Right cardiac atrium (tissue), 5 donors: ENCODE measurements around the gene RRBP1. TPM values are rescaled to one million over a fixed set of nuclear protein-coding genes. Genes with fewer than 3 reads are reported as not detected.

ENCODE experiments used
- ATAC-seq, 2 donors: fragments of 200-7000 bp; cut with Tn5 transposase; one replicate each; pipeline versions ENCODE4 v1.8.0 to v1.9.1; 2020; ENCODE audit warnings: moderate library complexity in 2 of 2, mild to moderate bottlenecking in 1 of 2
- DNase-seq, 3 donors: peaks; one replicate each; pipeline ENCODE4 v3.0.0-alpha.2; 2020
- H3K27ac ChIP-seq: one replicate; pipeline ENCODE4 v1.5.1; 2013; ENCODE audit warnings: mild to moderate bottlenecking, low read length, control low read depth, moderate library complexity
- H3K27me3 ChIP-seq: one replicate; pipeline ENCODE4 v1.6.1; 2013; ENCODE audit not compliant: control insufficient read depth, insufficient read depth
- H3K4me1 ChIP-seq: one replicate; pipeline ENCODE4 v1.6.1; 2013; ENCODE audit warnings: low read length; ENCODE audit not compliant: control insufficient read depth, insufficient read depth
- H3K4me3 ChIP-seq: one replicate; pipeline ENCODE4 v1.5.1; 2013; ENCODE audit warnings: low read length, control low read depth
- H3K9me3 ChIP-seq: one replicate; pipeline ENCODE4 v1.6.1; 2013; ENCODE audit warnings: low read length; ENCODE audit not compliant: control insufficient read depth
- WGBS: extraction: QIAGEN DNeasy Blood & Tissue Kit; methylation state at CpG from one replicate; pipeline ENCODE4 v1.1.7; 2013; 5-methylcytosine and 5-hydroxymethylcytosine counted together
- intact Hi-C, 4 donors: fragments of 100-400 bp; cut with DNase I; formaldehyde crosslinking; loops; one replicate each; pipeline versions ENCODE4 v1.11.0 to v1.14.0; 2022 to 2023
- polyA plus RNA-seq: library from polyadenylated mRNA; stranded (reverse); fragments of 200-250 nt; gene quantifications from one replicate; pipeline ENCODE4 v1.2.3, GENCODE V29; 2013
- total RNA-seq, 4 donors: library from RNA; stranded (reverse); fragmentation: NEBNext Ultra II Directional; extraction: Animal tissue kit (Norgen Biotek cat#: 25700); gene quantifications; one replicate each; pipeline ENCODE4 v1.2.1, GENCODE V29; 2021
- donor health status: healthy with polysubstance abuse.
- donor health status: DM: no; HTN: yes; CAD: no.
- donor health status: DM: no; HTN: no; CAD: no.
- donor health status: DM: no; HTN: yes; CAD: no; lungs with severe emphysema.
- donor health status: DM: yes; HTN: yes; CAD: no.

RRBP1 gene
- total and polyA plus RNA-seq, 5 donors: 38.2 to 120 (median 55.6) TPM

- Histone ChIP-seq H3K4me1 (peaks cover 9% of the 10 kb centered on the region), H3K4me3 (no peak overlapping the region), H3K27ac (no peak overlapping the region), H3K9me3 (no peaks in the 10 kb centered on the region), H3K27me3 (no peaks in the 10 kb centered on the region)
- DNase-seq (peak in 1 of 3 donors; percentile 43), ATAC-seq (no peak)
- intact Hi-C loops: loop anchor here in 3 of 4 donors (10.0 kb wide), 1 partner anchor 238 kb away; no protein-coding TSS in a partner anchor
- 68% methylated on average over 9 of the region's 9 CpGs for WGBS
These were observed 24.8 kb downstream of the RRBP1 start for GRCh38 chr20:17657079-17657825.

DNA sequence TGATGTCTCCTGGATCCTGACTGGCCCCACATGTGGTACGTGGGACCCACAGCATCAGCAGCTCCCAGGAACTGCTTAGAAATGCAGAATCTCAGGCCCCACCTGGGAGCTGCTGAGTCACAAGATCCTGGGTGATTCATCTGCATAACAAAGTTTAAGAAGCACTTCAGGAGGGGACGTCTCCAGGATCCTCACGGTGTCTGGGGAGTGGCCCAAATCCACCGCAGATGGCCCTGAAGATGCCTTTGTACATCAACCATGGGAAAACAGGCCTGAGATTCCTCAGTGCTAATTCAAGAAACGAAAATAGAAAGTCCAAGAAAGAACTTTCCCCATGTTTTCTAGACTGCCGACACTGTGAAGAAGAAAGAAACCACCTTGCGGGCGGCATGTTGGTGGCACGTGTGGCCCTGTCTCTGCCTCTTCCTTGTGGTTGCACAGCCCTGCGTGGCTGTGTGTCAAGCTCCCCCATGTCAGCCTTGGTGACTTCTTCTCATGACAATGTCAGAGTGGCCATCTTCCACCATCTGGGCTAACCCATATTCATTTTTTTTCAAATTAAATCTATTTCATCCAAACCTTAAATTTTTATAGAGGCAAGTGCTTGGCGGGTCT is 26.1 kb downstream of the RRBP1 start:
- Histone ChIP-seq H3K4me3 (no peak overlapping the region), H3K27me3 (no peaks in the 10 kb centered on the region), H3K4me1 (peaks cover 5% of the 10 kb centered on the region), H3K27ac (no peak overlapping the region), H3K9me3 (no peaks in the 10 kb centered on the region)
- 84% methylated on average over 11 of the region's 11 CpGs for WGBS
- intact Hi-C loops: loop anchor here in 3 of 4 donors (10.0 kb wide), 1 partner anchor 239 kb away; no protein-coding TSS in a partner anchor
- ATAC-seq: no peak
- peak in 1 of 3 donors; percentile 20 for DNase-seq

DNA sequence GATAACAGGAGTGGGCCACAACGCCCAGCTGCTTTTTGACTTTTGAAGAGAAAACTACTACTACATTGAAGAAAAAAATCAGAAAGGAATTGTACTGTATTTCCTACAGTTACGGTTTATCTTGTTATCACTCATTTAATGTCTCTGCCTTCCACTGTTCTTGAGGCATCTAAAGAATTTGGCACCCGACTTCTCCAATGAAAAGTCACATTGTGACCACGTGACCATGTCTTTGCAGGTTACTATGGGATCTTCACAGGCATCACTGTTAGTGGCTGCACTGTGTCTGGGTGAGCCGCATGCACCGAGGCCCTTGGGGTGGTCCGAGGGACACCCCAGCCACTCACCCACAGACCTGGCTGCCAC is 26.8 kb downstream of the RRBP1 start:
- Histone ChIP-seq H3K9me3 (no peaks in the 10 kb centered on the region), H3K27ac (no peak overlapping the region), H3K4me3 (no peak overlapping the region), H3K27me3 (no peaks in the 10 kb centered on the region), H3K4me1 (peaks cover 4% of the 10 kb centered on the region)
- intact Hi-C loops: loop anchor here in 3 of 4 donors (10.0 kb wide), 1 partner anchor 240 kb away; no protein-coding TSS in a partner anchor
- ATAC-seq (no peak), DNase-seq (peak in 1 of 3 donors; percentile 2)
- WGBS: 60% methylated on average over 7 of the region's 7 CpGs

GRCh38 chr20:17654649-17655285 is 27.3 kb downstream of the RRBP1 start:
- peaks cover 7% of the 10 kb centered on the region for H3K4me1 ChIP-seq
- no peaks in the 10 kb centered on the region for H3K9me3 ChIP-seq
- H3K27me3 ChIP-seq: no peaks in the 10 kb centered on the region
- DNase-seq (peak in 2 of 3 donors; percentile 76 to 86), ATAC-seq (no peak)
- 48% methylated on average over 7 of the region's 7 CpGs for WGBS
- H3K4me3 ChIP-seq: no peak overlapping the region
- H3K27ac ChIP-seq: no peak overlapping the region
- intact Hi-C loops: loop anchor here in 3 of 4 donors (10.0 kb wide), 1 partner anchor 240 kb away; no protein-coding TSS in a partner anchor

GRCh38 chr20:17653835-17654648 is 28.0 kb downstream of the RRBP1 start:
- Histone ChIP-seq H3K27ac (no peak overlapping the region), H3K27me3 (no peaks in the 10 kb centered on the region), H3K9me3 (no peaks in the 10 kb centered on the region), H3K4me1 (peaks cover 8% of the 10 kb centered on the region), H3K4me3 (no peak overlapping the region)
- DNase-seq (peak in 1 of 3 donors; percentile 7), ATAC-seq (no peak)
- 87% methylated on average over 11 of the region's 11 CpGs for WGBS
- intact Hi-C loops: loop anchor here in 3 of 4 donors (10.0 kb wide), 1 partner anchor 241 kb away; no protein-coding TSS in a partner anchor

DNA sequence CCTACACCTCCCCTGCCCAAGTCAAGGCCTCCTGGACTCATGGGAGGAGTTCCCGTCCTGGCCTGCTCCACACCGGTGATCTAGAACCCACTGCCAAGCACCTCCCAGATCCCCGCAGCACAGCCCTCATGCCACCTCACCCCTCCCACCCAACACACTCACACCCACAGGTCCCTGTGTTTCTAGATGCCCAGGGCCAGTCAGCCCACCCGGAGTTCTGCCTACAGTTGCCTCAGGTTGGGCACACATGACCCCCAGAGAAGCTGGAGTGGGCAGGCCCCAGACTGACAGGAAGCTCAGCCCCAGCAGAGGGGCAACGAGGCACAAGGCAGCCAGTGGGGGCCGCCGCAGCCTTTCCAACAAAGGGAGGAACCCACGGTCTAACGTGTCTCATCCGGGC is 29.6 kb downstream of the RRBP1 start:
- DNase-seq (peak in 1 of 3 donors; percentile 43), ATAC-seq (no peak)
- 79% methylated on average over 10 of the region's 10 CpGs for WGBS
- H3K9me3 ChIP-seq: no peaks in the 10 kb centered on the region
- H3K4me3 ChIP-seq: no peak overlapping the region
- peaks cover 18% of the 10 kb centered on the region for H3K4me1 ChIP-seq
- no peaks in the 10 kb centered on the region for H3K27me3 ChIP-seq
- intact Hi-C loops: loop anchor here in 3 of 4 donors (10.0 kb wide), 1 partner anchor 242 kb away; no protein-coding TSS in a partner anchor
- H3K27ac ChIP-seq: no peak overlapping the region

DNA sequence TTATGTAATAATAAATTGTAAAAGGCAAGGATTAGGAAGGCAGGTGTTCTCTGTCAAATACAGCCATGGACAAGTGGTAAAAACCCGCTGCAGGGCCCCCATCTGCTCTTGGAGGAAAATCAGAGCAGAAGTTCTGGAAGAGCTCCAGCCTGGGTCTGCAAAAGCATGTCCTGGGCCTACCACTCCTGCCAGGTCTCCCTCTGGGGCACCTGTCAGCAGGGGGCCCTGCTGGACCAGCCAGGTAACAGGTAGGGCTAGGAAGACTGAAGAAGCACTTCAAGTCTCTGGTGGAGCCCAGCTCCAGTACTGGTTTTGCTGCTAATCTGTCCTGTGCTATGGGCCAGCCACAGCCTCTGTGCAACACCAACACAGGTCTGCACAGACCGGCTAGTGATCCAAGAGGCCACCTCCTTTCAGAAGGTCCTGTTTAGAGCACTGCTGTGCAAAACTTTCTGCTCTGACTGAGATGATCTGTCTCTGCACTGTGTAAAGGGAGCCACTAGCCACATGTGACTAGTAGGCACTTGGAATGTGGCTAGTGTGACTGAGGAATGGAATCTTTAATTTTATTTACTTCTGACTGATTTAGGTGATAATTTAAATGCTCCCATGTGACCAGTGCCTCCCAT is 30.2 kb downstream of the RRBP1 start:
- H3K4me1 ChIP-seq: peaks cover 23% of the 10 kb centered on the region
- intact Hi-C loops: loop anchor here in 3 of 4 donors (10.0 kb wide), 1 partner anchor 243 kb away; no protein-coding TSS in a partner anchor
- H3K27ac ChIP-seq: no peak overlapping the region
- ATAC-seq: no peak
- no peak overlapping the region for H3K4me3 ChIP-seq
- no peaks in the 10 kb centered on the region for H3K27me3 ChIP-seq
- DNase-seq: peak in 1 of 3 donors; percentile 22
- H3K9me3 ChIP-seq: no peaks in the 10 kb centered on the region
- 77% methylated on average over 2 of the region's 2 CpGs for WGBS

DNA sequence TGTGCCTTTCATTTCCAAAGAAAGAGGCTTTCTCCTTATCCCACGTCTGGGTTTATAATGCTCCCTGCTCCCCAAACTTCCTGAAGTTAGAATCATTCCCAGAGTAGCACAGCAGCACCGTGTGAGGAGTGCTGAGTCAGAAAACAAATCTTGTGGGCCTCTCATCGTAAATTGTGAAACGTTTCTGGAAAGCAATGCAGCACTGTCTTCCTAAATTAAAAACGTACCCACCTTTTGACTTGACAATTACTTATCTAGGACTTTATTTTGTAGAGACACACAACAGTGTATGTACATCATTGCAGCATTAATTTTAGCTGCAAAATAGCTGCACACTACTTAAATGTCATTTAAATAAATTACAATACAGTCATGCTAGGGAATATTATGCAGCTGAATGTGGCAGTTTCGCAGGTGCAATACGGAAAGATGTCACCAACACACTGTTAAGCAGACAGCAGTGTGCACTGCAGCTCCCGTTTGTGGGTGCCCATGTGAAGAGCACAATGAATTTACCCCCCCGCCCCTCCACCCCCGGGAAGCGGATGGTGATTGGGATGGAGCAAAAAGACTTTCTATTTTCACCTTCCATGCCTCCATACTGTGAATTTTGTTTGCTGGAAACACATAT is 30.8 kb downstream of the RRBP1 start:
- 56% methylated on average over 11 of the region's 11 CpGs for WGBS
- Histone ChIP-seq H3K27me3 (no peaks in the 10 kb centered on the region), H3K9me3 (no peaks in the 10 kb centered on the region), H3K4me3 (no peak overlapping the region), H3K4me1 (peaks cover 27% of the 10 kb centered on the region), H3K27ac (no peak overlapping the region)
- intact Hi-C loops: loop anchor here in 3 of 4 donors (10.0 kb wide), 1 partner anchor 244 kb away; no protein-coding TSS in a partner anchor
- DNase-seq (peak in 1 of 3 donors; percentile 16), ATAC-seq (no peak)

DNA sequence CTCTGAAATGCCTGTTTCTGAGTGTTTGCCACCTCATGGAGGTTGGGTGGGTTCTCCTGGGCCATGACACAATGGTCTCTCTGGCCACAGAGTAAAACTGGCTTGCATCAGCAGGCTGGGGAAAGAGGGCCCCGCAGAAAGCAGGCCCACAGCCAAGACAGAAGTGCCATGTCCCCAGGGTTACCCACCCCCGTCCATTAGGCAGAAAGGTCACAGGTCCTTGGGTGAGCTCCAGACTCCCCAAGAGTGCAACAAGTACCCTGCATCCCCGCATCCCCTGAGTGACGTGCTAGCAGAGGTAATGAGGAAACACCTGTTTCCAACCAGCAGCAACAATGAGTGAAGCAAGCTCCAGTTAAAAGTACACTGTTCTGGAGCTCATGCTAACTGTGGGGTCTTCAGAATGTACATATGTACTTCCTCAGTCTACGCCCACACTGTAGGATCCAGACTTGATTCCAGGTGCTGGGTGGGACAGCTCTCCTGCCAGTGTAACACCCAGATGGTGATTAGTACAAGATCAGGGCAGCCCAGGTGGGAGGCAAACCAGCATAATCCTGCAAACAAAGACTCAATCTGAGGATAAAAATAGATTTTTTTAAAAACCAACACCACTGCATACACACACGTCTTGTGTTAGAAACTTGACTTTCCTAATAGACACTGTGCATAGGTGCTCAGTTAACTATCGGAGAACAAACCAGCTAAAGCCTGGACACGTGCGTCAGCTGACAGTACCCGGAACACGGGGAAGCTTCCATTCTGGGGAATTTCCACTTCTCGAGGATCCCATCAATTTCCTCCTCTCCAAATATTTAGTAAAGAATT is 31.5 kb downstream of the RRBP1 start:
- WGBS: 43% methylated on average over 12 of the region's 12 CpGs
- Histone ChIP-seq H3K4me1 (peaks cover 31% of the 10 kb centered on the region), H3K9me3 (no peaks in the 10 kb centered on the region), H3K27ac (no peak overlapping the region), H3K27me3 (no peaks in the 10 kb centered on the region), H3K4me3 (no peak overlapping the region)
- DNase-seq (peak in 1 of 3 donors; percentile 37), ATAC-seq (no peak)
- intact Hi-C loops: loop anchor here in 3 of 4 donors (10.0 kb wide), 1 partner anchor 244 kb away; no protein-coding TSS in a partner anchor
